Measurements from ENCODE around the gene DPP6.

Gene DPP6

GRCh38 chr7:154347700-154348266 is 295.6 kb downstream of the DPP6 start:
- no peak for DNase-seq

DNA sequence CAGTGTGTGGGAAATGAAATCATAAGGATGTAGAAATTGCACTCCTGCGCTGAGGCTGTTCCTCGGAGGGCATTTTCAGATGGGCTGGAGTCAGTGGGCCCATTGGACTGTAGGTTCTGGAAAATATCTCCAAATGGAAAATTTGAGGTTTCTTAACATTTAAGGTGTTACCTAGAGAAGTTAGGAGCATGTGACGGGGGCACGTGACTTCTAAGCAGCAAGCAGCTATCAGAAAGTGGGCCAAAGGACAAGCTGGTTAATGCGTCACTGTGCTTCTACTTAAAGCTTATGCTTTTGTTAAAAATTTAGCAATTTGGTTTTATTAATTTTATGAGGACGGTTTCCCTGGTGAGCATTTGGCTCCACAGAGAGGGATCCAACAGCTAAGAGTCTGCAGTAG is 298.7 kb downstream of the DPP6 start:
- DNase-seq: no peak

GRCh38 chr7:154353355-154353767 is 301.2 kb downstream of the DPP6 start:
- no peak for DNase-seq

DNA sequence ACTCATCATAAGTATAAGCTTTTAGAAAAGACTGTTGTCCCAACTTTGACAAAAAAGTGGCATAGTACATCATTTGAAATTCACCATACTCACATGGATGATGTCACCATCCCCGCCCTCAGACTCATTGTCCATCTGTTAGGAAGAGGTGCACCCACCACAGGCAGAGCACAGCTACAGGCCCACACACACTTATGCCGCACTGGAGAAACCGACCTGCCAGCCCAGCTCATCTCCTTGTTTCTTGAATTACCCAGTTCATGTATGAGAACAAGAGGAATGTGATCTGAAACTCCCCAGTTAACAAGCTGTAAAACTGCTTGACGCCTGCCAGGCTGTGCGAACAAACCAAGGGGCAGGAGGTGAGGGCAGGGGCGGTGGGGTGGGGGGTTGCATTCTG is 312.0 kb downstream of the DPP6 start:
- DNase-seq: no peak

GRCh38 chr7:154371424-154371823 is 319.2 kb downstream of the DPP6 start:
- no peak for DNase-seq

- no peak for DNase-seq
Measured at GRCh38 chr7:154372011-154372601, 319.9 kb downstream of the DPP6 start.

DNA sequence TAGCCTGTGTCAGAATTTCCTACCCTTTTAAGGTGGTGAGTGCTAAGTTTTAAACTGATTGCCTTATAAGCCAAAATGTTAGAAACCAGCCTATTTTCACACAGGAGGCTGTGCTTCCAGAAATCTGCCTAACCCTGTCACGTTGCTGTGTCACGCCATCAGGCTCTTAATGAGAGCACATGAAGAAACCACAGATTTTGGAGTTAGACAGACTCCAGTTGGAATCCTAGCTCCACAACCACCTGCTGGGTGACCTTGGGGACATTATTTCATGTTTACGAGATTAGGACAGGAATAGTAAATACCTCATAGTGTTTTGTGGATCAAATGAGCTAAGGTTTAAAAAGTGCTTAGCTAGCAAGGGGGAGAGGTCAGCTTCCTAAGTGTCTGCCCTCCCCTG is 321.8 kb downstream of the DPP6 start:
- no peak for DNase-seq

DNA sequence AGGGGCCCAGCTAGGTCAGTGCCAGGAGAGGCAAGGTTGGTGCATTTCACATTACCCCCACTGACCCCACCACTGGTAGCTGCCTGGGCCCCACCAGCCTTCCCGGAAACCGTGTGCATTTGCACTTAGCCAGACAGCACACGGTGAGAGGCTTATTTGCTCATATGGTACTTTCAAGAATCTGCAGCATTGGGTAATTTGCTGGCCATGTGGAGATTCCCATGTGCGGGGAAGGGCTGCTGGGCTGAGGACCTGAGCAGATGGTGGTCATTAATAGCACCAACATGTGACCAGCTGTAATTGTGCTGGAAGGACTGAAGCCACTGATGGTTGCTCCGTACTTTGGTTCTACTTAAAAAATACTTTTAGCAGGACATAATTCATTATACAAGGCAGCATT is 323.8 kb downstream of the DPP6 start:
- no peak for DNase-seq

GRCh38 chr7:154380771-154381170 is 328.6 kb downstream of the DPP6 start:
- no peak for DNase-seq

- DNase-seq: no peak
Measured at GRCh38 chr7:154383045-154383444, 330.8 kb downstream of the DPP6 start.

DNA sequence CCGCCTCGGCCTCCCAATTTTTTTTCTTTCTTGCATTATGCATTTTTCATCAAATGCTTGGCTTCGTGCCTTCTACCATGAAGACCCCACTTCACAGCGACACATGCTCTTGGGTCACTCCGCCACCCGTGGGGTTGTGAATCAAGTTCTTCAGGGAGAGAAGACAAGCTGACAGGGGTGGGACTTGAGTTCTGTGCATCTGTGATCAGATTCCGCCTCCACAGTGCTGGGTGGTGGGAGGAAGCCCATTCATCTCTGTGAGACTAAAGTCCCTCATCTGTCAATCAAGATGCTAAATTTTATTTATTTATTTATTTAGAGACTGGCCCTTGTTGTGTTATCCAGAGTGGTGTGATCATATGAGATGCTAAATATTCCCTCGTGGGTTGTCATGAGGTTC is 333.0 kb downstream of the DPP6 start:
- DNase-seq: no peak

- DNase-seq: no peak
Measured at GRCh38 chr7:154387252-154387651, 335.1 kb downstream of the DPP6 start.

GRCh38 chr7:154388412-154388811 is 336.2 kb downstream of the DPP6 start:
- no peak for DNase-seq

- DNase-seq: no peak
Measured at GRCh38 chr7:154388999-154389398, 336.8 kb downstream of the DPP6 start.

- DNase-seq: no peak
Measured at GRCh38 chr7:154390961-154391360, 338.8 kb downstream of the DPP6 start.

- no peak for DNase-seq
Measured at GRCh38 chr7:154394804-154395203, 342.6 kb downstream of the DPP6 start.

GRCh38 chr7:154406312-154406711 is 354.1 kb downstream of the DPP6 start:
- DNase-seq: no peak

DNA sequence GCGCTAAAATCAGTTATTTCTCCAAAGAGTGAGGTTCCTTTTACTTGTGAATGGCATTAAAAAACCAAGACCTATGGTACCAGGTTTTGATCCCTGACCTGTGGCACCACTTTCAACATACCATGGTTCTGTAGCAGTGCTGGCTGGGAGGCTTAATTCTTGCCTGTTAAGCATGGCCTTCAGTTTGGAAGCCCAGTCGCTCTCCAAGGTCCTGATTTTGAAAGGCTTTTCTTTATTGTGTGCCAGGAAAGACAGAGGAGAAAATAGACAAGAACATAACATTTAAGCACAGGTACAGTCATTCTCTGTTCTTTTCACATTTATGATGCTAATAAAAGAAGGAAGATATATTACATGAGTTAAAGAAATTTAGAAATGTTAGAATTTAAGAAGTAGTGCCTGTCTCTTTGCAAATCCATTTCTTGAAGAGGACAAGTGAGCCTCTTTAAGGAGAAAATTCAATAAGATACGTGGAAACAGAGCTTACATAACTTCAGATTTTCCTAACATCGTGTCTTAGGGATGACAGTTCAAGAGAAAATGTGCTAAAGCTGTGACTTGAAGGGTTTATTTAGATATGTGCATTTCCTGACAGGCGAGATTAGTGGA is 357.6 kb downstream of the DPP6 start:
- no peak for DNase-seq

DNA sequence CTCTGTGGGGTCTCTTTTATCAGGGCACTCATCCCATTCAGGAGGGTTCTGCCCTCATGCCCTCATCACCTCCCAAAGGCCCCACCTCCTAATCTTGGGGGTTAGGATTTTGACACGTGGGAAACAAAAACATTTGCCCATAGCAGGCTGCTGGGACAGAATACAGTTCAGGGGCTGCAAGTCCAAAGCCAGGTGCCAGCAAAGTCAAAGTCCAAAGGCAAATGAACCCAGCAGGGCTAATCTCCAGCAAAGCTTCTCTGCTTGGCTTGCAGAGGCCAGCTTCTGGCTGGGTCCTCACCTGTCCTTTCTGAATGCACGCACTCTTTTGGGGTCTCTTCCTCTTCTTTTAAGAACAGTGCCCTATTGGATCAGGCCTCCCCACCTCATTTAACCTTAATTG is 359.9 kb downstream of the DPP6 start:
- DNase-seq: no peak

GRCh38 chr7:154415709-154416399 is 363.7 kb downstream of the DPP6 start:
- no peak for DNase-seq

DNA sequence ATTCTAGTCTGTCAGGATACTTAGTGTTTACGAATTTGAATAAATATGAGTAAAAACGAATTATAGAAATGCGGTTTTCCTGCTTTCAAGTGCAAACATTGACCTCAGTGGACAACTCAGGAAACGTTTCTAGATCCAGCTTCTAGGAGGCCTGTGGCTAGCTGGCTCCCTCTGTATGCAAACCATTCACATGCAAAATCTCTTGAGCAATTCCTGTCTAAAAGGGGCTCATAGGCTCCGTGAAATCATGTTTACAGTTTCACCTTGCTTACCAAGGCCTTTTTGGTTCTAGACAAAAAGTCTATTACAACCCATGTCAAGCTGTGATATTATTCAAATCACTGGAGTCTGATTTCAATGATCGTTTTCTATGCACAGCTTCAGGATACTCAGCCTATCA is 364.5 kb downstream of the DPP6 start:
- DNase-seq: no peak

GRCh38 chr7:154419344-154419743 is 367.1 kb downstream of the DPP6 start:
- no peak for DNase-seq

GRCh38 chr7:154423231-154423630 is 371.0 kb downstream of the DPP6 start:
- no peak for DNase-seq

- no peak for DNase-seq
Measured at GRCh38 chr7:154424350-154424749, 372.2 kb downstream of the DPP6 start.
